Activated naive CD4-positive, alpha-beta T cell treated with anti-CD3 and anti-CD28 coated beads, Interleukin-2, amount 50 U/mL, for 16 hours (primary cell): ENCODE data around the gene PHF21A.
"Not testable (repeated sequence)": the region's sequence is repeated elsewhere in the genome, so short reads cannot be mapped to it uniquely, and the experiment has no call there.

ENCODE experiments used
- DNase-seq: peaks from one replicate; pipeline ENCODE4 v3.0.0-alpha.2; 2020

PHF21A gene

DNA sequence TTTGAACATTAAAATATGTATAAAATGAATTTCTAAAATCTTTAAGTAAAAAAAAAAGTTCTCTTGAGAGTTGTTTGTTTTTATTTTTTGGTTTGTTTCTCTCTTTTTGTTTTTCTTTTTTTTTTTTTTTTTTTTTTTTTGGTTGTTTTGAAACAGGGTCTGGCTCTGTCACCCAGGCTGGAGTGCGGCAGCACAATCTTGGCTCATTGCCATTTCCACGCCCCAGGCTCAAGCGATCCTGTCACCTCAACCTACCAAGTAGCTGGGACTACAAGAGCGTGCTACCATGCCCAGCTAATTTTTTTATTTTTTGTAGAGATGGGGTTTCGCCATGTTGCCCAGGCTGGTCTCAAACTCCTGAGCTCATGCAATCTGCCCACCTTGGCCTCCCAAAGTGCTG lies 139.4 kb downstream of the PHF21A start:
- not testable (repeated sequence) for DNase-seq

DNA sequence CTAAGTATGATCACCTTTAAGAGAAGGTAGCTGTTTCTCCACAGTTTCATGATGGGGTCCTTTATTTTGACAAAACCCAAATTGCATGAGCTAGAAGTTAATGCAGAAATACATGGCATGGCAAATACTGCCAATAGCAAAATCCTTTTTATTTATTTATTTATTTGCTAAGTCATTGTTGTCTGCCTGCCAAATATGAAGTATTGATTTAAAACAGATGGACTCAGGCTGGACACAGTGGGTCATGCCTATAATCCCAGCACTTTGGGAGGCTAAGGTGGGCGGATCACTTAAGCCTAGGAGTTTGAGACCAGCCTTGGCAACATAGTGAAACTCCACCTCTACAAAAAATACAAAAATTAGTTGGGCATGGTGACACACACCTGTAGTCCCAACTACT lies 146.4 kb downstream of the PHF21A start:
- DNase-seq, result no peak

DNA sequence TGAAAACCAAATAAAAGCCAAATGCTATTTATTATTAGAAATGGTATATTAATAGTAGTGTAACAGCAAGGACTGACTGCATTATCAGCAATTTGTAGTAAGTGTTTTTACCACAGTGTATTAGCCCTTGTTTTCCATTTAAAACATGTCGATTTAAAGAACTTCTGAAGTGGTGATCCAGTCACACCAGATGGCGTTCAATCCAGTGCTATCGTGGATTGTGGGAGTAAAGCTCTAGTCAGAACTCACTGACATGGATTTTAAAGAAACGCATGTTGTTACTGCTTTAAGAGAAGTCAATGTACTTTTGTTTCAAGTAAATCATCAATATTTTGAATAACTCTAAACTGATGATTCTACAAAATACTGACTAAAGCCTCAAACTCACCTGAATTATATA lies 147.7 kb downstream of the PHF21A start:
- DNase-seq, result no peak

DNA sequence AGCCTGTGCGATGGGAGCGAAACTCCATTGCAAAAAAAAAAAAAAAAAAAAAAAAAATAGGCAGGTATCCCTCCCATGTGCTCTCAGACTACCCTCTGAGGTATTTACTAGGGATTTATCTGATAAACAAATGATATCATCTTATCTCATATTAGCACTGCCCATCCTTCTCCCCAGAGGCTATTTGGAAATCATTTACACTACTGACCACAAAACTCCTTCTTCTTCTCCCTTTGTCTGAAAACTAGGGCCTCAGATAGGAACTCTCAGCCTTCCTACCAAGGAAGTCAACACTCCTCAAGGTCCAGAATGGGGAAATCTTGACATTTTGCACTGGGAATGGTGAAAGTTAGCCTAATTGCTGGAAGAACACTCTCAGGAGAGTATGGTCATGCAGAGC lies 152.4 kb downstream of the PHF21A start:
- DNase-seq, result no peak

DNA sequence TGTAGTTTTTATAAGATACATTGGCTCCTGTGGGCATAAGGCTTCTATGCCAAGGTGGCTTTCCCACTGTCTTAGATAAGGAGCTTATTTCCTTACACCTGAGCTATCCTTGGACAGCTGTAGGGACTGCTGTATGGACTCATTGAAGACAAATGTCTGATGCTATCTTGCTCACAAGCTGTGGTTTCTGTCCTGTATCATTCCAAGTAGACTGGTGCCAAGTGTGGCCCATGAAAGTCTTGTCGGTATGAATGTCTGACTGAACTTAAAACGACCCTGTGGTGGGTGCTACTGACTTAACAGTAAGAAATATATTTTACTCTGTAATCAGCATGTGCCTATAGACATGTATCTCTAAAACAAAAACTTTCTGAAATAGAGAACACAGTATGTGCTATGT lies 153.7 kb downstream of the PHF21A start:
- no peak for DNase-seq

DNA sequence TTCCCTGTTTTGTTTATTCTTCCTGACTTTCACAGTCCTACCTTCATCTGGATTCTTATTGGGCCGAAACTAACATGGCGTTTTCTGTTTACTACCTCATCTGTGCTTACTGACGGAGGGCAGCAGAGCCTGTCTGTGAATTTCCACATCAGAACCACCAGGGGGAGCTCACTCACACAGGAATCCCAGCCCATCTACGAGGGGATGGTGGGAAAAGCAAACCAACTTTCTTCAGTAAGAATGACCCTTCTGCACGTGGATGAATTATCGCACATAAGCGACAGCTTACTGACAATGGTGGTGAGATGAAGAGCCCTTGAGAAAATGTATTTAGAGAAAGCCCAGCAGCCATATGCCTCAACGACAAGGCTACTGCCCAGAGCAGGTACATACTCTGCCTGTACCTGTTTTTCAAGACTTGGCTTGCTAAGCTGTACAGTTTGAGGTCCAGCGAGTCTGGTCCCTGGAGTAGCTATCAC lies 156.3 kb downstream of the PHF21A start:
- peak; percentile 46 for DNase-seq

DNA sequence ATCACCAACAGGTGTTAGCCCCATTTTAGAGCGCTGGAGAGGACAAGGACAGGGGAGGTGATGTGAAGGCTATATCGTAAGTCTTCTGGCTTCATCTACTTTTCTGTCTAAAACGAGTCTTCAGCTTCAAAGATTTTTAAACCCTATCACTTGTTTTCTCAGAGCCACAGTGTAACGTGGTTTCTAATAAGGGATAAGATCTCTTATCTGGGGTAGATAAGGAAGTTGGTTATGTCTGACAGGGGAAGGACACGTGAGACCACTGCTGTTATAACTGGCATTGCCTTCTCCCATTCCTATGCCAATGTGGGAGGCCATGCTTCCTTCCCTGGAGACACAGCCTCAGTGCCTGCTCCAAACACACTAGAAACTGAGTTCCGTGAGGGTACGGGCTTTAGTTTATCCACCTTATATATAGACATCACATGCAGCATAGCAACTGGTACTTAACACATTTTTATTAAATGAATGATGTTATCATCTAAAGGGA lies 159.5 kb downstream of the PHF21A start:
- DNase-seq, result no peak

DNA sequence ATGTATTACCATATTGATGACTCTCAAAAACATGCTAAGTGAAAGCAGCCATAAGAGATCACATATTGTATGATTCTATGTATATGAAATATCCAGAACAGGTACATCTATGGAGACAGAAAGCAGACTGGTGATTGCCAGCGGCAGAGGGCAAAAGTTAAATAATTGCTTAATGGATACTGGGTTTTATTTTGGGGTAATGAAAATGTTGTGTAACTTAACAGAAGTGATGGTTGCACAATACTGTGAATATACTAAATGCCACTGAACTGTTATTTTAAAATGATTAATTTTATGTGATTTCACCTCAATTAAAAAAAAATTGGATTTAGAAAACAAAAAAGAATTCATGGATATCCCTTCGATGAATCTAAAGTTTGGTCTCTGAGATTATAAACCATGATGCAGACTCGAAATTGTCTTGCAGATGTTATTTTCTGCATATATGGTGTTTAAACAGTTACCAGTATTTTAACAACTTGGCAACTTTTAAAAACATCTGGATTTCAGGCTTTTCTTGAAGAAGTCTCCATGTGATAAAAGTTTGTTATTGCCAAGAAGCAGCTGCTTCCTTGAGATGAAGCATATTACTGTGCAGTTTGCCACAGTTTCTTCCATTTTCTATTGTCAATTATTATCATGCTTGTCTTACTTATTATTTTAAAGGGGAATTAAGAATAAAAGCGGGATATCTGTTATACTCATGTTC lies 160.7 kb downstream of the PHF21A start:
- no peak for DNase-seq

DNA sequence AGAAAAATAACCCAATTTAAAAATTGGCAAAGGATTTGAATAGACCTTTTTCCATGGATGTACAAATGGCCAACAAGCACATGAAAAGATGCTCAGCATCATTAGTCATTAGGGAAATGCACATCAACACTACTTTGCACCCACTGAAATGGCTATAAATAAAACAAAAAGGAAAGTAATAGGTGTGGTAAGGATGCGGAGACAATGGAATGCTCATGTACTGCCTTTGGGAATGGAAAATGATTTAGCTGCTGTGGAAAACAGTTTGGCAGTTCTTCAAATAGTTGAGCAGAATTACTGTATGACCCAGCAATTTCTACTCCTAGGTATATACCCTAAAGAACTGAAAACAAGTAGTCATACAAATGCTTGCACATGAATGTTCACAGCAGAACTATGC lies 161.4 kb downstream of the PHF21A start:
- no peak for DNase-seq

DNA sequence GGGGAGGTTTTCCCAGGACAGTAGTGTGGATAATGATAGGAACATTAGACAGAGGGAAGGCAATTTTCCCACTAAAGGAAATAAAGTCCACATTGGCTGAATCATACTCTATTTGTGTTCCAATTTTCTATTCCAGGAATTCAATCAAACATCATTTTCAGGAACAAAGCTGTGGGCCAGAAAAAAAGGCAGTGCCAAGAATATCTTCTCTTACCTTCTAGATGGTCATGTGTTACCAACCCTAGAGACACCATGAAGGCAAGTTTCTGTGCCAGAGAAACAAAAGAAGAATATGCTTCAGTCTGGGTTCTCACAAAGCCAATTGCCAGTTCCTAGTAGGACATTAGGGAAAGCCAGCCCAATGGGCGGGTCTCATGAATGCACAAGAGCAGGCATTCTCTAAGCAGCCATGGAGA lies 171.3 kb downstream of the PHF21A start:
- no peak for DNase-seq

DNA sequence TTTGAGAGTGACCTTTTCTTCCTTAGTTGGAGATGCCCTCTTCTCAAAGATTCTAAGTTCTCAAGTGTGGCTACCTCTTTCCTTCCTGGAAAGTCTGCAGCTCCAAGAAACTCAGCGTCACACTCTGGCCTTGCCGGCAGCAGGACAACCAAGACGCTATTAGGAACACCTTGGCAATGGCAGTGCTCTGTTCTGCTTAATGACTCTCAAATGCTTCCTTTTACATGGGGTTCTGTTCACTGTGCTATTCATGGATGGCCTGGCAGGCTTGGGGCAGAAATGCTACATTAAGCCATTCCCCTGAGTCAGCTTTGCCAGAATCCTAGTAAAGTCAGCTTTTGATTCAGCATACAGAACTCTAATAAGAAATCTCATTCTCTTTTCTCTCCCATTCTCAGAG lies 172.9 kb downstream of the PHF21A start:
- no peak for DNase-seq

DNA sequence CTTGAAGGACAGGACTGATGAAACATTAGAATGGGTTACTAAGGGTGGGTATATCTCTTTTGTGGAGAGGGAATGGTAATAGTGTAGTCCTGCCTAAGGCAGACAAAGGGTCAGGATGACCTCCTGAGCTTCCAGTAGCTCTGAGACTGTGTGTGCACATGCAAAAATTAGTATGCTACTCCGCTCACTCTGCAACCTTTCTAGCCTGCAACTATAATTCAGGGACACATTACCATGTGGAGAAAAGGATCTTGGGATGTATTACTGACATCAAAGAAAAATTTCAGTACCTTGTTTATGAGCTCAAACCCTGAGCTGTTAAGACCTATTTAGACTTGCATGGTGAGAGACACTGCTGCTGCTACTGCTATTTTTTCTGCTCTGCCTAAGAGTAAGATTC lies 173.4 kb downstream of the PHF21A start:
- no peak for DNase-seq

DNA sequence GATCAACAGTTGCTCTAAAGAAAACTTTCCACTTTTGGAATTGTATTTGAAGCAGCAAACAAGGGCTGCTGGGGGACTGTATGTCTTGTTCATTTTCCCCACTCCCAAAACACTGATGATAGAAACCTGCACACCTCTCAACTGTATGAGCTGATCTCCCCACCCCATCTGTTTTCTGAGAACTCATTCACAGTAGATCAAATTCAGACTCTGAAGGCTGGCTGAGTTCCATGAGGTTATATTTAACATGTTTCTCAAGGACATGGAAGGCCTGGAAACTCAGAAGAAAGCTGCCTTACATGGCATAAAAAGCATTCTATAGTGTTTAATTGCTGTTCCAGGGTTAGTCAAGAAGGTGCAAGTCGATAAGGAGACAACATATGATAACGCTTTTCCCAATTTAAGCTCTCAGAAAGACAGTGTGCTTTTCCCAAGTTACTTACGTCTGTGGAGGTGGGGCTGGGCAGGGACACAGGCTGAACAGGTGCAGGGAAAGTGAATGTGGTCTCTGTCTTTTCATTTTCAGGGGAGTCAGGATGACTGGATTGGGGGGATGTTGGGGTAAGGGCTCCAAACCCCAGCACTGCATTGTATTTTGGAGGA lies 175.8 kb downstream of the PHF21A start:
- no peak for DNase-seq

DNA sequence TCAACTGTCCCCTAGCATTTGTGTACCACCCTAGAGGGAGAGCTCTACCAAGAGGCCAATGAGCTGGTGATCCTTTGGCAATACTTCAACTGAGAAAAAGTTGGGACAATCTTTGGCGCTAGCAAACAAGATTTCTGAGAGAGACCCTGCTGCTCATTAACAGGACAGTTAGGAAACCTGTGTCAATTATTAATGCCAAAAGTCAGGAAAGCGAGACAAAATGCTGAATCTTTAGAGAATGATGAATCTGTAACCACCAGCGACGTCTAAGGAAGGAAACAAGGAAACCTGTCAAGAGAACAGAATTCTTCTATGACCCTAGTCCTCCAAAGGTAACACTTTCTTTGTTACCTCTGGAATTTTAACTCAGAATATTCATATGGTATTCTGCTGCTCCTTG lies 178.9 kb downstream of the PHF21A start:
- DNase-seq, result no peak

DNA sequence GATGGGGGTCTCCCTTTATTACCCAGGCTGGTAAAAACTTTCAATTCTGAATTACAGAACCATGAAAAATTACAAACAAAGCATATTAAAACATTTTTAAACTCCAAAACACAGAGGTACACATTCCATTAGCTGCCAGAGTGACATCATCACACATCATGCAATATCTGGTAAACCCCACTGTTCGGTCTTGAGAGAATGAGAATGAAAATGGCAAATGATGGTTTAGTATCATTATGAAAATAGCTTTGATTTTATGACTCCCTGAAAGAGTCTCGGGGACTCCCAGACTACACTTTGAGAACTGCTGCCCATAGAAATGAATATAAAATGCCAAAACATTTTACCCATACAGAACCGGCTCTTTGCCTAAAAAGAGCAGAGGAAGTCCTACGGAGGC lies 180.0 kb downstream of the PHF21A start:
- DNase-seq, result no peak

DNA sequence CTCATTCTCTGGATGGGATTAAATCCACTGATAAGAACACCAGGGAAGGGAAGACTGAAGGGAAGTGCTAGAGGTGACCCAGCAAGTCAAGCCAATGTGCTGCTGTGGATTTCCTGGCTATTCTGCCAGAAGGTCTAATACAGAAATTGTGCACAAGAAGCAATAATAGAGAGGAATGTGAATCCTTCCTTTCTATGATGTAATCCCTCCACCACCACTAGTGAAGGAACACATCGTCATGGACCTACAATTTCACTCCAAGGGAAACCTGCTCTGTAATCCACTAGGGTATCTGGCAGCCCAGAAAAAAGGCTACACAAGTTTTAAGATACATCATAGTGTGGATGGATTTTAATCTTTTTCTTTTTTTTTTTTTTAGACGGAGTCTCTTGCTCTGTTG lies 181.4 kb downstream of the PHF21A start:
- DNase-seq, result no peak

DNA sequence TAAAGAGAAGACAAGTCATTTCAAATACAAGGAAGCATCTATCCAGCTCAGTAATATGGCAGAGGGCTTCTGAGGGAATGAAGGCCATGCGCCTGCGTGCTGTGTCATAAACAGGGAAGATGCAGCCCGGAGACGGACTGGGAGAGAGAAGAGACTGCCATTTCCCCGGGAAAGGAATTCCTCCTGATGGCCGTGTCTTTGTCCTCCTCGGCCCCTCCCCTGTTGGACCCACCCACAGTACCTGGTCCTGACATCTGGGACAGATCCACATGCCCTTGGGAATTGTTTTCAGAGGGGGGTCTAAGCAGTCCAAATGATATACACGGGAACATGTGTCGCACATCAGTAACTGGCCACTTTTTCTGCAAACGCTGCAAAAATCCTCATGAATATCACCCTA lies 183.3 kb downstream of the PHF21A start:
- DNase-seq, result no peak

DNA sequence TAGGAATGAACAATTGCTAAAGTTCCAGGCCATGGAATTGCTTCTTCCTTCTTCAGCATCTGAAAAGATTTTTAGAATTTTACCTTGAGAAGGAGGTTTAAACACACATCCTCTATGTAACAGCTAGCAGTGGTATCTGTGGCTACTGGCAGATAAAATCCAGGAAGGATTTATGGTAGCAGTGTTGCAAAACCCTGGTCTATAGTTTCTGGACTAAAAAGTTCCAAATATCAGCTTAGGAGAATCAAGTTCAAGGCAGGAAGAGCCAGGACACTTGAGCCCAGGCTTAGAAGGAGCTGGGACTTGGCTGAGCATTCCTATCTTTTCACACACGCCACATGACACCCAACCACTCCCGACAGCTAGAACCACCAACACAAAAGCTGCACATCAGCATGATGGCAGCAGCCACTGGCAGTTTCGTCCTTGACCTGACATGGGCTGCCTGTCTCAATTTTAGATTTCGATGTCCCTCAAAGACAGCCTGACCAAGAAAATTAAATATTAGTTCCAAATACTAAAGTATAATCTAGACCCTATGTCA lies 184.7 kb downstream of the PHF21A start:
- no peak for DNase-seq

DNA sequence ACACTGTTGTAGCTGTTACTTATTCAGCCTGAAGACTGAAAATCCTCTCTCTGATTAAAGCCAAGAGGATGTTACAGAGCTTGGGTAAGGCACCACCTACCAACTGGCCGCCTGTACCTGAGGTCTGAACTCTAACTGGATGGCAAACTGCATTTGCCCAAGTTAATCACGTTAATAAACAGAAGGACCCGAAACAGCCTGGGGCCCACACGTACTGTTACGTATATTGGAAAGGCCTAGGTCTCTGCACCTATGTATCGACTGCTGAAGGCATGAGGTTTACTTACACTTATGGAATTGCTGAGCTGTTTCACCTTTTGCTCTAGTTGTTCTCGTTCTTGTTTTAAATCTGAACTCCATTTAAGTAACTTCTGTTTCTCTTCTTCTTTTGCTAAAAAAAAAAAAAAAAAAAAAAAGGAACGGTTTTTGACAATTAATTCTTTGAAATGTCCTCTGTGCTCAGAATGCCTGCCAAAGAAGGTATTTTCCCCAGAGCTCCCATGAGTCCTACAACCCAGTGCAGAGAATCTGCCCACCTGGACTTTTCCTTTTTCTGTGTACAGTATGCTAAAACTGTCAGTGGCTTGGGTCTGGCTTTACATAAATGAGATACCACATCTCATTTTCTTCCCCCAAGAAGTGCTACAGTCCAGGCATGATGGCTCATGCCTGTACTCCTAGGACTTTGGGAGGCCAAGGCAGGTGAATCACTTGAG lies 185.7 kb downstream of the PHF21A start:
- DNase-seq, result no peak

DNA sequence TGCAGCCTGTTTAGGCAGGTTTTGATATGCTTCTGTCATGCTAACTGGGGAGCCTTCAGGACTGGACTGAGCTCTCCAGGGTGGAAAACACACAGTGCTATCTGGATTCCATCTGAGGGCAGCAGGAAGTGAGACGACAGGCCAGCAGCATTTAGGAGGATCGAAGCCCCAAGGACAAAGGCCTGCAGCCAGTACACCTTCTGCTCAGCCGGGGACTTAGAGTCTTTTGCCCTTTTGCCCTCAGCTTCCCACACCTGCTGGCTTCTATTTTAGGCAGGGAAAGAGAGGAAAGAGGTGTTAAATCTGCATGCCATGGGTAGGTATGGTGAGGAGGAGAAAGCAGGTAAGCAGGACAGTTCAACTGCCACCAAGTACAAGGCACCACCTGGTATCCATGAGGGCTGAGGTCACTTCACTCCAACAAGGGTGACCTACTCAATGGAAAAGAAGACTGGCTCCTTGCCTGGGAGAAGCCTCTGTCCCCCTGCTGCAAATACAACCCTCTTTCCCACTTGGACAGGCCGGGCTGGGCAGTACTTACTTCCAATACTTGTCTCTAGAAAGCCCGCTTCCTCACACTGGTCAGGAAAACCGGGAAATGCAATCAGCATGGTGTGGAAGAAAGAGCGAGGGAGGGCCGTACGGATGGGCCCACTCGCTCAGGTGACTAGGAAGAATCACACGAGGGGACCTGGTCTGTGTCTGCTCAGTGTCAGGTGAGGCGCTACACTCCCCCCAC lies 186.5 kb downstream of the PHF21A start:
- no peak for DNase-seq

DNA sequence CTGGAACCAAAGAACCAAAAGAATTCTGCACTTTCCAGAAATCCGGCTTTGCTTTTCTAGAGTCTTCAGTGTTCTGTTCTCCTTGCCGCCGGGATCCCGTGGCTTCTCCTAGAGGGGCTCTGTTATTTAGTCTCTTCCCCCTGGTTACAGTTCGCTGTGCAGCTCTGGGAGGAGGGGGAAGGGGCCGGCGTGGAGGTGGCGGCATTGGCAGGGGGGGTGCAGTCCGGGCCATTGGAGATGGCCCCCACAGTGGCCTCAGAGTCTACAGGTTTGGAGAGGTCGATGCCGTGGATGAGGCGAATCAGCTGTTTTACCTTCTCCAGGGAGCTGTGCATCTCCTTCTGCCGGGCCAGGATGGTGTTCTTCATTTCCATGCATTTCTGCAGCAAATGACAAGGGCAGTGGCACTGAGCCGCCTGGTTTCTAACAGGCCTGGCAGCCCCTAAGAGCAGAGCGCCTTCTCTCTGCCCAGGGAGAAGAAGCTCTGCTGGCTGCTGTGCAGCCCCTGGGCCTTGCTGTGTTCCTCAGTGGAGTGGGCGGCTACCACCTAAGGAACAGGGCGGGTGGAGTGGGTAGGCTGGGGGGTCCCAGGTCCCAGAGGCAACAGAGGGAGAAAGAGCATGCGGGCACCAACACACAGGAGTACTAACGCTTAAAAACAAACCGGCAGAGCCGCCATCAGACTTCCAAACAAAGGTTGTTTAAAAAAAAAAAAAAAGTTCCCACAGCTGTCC lies 187.2 kb downstream of the PHF21A start:
- DNase-seq, result no peak

DNA sequence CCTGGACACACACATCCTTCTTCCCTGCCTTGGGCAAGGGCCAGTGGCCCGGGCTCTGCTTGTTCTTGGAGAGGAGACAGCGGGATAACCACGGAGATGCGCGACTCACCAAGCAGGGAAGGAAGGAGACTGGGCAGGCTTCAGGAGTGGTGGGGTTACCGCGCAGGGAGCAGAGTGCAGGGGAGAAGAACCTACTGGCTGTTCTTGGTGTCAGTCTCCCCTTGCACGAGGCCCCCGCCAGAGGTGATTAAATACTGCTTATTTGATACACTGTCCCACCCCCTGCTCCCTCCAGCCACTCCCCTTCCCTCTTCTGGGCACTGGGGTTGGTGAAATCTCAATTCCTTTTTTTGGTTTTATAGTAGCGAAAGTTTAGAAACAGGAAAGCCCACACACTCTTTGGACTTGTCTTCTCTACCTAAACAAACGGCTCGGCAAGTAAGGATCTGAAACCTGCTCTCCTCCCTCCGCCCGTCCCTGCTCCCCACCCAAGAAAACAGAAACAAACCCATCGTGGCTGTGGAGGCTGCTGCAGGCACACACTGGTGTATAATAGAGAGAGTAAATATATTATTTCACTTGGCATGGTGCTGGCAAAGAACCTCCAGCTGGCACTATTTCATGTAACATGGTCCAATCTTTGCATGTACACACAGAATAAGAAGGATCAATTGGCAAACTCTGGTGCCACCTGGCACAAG lies 188.0 kb downstream of the PHF21A start:
- DNase-seq, result no peak
